K562 (cell line): Measurements from ENCODE around the gene MTLN. TPM values are rescaled to one million over a fixed set of nuclear protein-coding genes. Genes with fewer than 3 reads are reported as not detected.

ENCODE experiments used
- CTBP1 ChIP-seq: fragments of 450-650 bp; IDR thresholded peaks from 2 replicates; pipeline ENCODE4 v1.6.1; 2016; ENCODE audit warnings: borderline replicate concordance
- ELF1 ChIP-seq: fragments of 200-800 bp; sonication (Bioruptor generic); IDR thresholded peaks from 2 replicates; pipeline ENCODE4 v1.6.1; 2016; ENCODE audit warnings: missing genetic modification characterization, missing compliant biosample characterization
- GTF3C2 ChIP-seq: IDR thresholded peaks from 3 replicates; pipeline ENCODE4 v1.6.1; 2011; ENCODE audit warnings: borderline replicate concordance, mild to moderate bottlenecking, moderate library complexity; ENCODE audit not compliant: insufficient read length; ENCODE audit errors: extremely low read depth
- XRCC3 ChIP-seq: fragments of 450-650 bp; IDR thresholded peaks from 2 replicates; pipeline ENCODE4 v1.6.1; 2017; ENCODE audit warnings: mild to moderate bottlenecking, moderate library complexity
- ZBTB40 ChIP-seq, 2 experiments: fragments of 450-650 bp in 1 of 2; sonication (generic) in 1 of 2; formaldehyde crosslinking in 1 of 2; IDR thresholded peaks; 2 replicates each; pipeline versions ENCODE4 v1.7.1 to v1.9.0; 2016 to 2022; ENCODE audit warnings: inconsistent platforms in 1 of 2, mild to moderate bottlenecking in 1 of 2, missing genetic modification reagents in 1 of 2
- ZC3H8 ChIP-seq: fragments of 450-650 bp; IDR thresholded peaks from 2 replicates; pipeline ENCODE4 v1.6.1; 2017
- ZNF175 ChIP-seq: fragments of 200-800 bp; sonication (Bioruptor generic); IDR thresholded peaks from 2 replicates; pipeline ENCODE4 v1.6.1; 2016; ENCODE audit warnings: low read depth, mild to moderate bottlenecking, missing genetic modification characterization, missing compliant biosample characterization
- ZNF316 ChIP-seq: fragments of 450-650 bp; IDR thresholded peaks from 2 replicates; pipeline ENCODE4 v1.6.1; 2016
- ZNF445 ChIP-seq: fragments of 250-450 bp; sonication (Bioruptor Pico); IDR thresholded peaks from 2 replicates; pipeline ENCODE4 v1.4.0; 2020; ENCODE audit warnings: low read depth, mild to moderate bottlenecking, moderate library complexity
- ZNF592 ChIP-seq: fragments of 450-650 bp; IDR thresholded peaks from 2 replicates; pipeline ENCODE4 v1.6.1; 2017; ENCODE audit warnings: antibody characterized with exemption, mild to moderate bottlenecking
- polyA plus RNA-seq, 8 experiments: library from polyadenylated mRNA; depleted of rRNA in 4 of 8; stranded (reverse) in 5 of 8; unstranded in 3 of 8; fragments of >200 nt; fragmentation: Nextera tagmentation in 2 of 8; fragmentation: Illumina TruSeq in 1 of 8; extraction: Ambion mirVana in 2 of 8; extraction: Trizol in 1 of 8; gene quantifications; 2 replicates each; pipeline versions ENCODE4 v1.2.1 to v1.2.3, GENCODE V29; 2011 to 2014; ENCODE audit warnings: inconsistent platforms in 1 of 8, missing spikeins in 1 of 8
- total RNA-seq, 7 experiments: library from RNA; depleted of rRNA in 6 of 7; stranded (reverse); fragments of >200 nt in 6 of 7; fragmentation: Illumina TruSeq in 2 of 7; extraction: Trizol in 2 of 7; gene quantifications; 2 replicates each; pipeline versions ENCODE4 v1.2.1 to v1.2.3, GENCODE V29; 2011 to 2021; ENCODE audit warnings: low replicate concordance in 1 of 7

MTLN gene
- total and polyA plus RNA-seq, 9 of the 15 experiments (the other 6 are each of a cell fraction or from before 2014, with no cell fraction given) = 7.3 to 129 (median 39.4) TPM

DNA sequence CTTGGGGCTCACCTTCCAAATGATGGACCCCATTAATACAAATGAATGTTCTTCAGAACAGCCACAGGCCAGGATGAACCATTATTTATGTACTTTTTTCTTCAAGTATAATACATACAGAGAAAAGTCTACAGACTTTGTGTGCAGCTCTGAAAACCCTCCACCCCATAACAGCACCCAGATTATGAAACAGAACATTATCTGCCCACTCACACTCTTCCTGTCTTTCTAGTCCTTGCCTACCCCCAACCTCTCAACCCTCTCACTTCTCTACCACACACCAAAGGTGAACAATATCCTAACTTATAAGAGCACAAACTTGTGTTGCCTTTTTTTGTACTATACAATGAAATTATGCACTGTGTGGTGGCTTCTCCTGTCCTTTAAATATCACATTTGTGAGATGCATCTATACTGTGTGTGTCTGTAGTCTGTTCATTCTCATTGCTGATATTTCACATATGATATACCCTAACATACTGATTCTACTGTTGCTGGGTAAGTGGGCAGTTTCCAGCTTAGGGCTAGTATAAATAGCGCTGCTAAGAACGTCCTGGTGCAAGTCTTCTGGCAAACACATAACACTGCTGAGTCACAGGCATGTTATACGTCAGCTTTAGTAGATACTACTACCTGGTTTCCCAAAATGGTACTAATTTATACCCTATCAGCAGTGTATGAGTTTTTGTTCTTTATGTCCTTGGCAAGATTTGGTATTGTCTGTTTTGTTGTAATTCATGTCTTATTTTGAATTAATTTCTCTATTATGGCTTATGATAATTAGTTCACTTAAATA is 6.5 kb downstream of the MTLN start (continued):
- no peak for TF ChIP-seq ZBTB40 (IDR thresholded peaks at IDR 0.05)
- TF ChIP-seq ZBTB40 (CRISPR knock-in tag; IDR thresholded peaks at IDR 0.05) = no peak
- TF ChIP-seq GTF3C2 = no peak
- TF ChIP-seq ZNF316 = peak; percentile 81
- TF ChIP-seq ZNF592 = 0 out of 2 replicates have a peak, but pooled peaks have one; percentile 8
- TF ChIP-seq ZNF445 (CRISPR knock-in tag) = no peak
- no peak for TF ChIP-seq CTBP1
- TF ChIP-seq ZNF175 (CRISPR knock-in tag) = no peak
- no peak for TF ChIP-seq XRCC3
- no peak for TF ChIP-seq ZC3H8
- TF ChIP-seq ELF1 (tag) = peak; percentile 22; the same call in 1 of the 2 replicates
